ENCODE results near the gene DGKI. TPM values are rescaled to one million over a fixed set of nuclear protein-coding genes. Genes with fewer than 3 reads are reported as not detected.

The DGKI gene
- total RNA-seq, 1 experiment from 2014 or later, result 0.79 TPM

DNA sequence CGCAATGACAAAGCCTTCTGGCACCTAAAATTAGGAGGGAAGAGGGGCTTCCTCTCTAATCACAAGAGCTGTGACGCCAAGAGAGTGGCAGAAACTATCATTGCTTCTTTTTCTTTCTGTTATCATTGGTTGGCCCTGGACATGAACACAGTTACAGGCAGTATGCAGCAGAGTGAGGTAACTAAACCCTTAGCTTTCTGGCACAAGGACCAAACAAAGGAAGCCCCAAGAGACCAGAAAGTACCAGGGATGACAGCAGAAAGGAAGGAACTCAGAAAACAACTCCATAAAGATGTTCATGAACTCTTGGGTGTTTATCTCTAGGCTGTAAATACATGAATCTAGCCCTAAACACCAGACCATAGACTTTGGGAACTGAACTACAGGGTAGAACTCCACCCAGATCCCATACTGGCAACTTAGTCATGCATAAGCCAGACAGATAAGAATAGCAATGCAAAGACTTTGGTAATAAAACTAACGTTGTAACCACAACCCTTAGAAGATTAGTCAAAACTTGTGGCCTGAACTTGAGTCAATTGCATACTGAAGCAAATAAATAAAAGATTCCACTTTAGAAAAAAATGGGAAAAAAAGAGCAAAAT is 307.6 kb downstream of the DGKI start (continued):
- TF ChIP-seq, protein P1, sequence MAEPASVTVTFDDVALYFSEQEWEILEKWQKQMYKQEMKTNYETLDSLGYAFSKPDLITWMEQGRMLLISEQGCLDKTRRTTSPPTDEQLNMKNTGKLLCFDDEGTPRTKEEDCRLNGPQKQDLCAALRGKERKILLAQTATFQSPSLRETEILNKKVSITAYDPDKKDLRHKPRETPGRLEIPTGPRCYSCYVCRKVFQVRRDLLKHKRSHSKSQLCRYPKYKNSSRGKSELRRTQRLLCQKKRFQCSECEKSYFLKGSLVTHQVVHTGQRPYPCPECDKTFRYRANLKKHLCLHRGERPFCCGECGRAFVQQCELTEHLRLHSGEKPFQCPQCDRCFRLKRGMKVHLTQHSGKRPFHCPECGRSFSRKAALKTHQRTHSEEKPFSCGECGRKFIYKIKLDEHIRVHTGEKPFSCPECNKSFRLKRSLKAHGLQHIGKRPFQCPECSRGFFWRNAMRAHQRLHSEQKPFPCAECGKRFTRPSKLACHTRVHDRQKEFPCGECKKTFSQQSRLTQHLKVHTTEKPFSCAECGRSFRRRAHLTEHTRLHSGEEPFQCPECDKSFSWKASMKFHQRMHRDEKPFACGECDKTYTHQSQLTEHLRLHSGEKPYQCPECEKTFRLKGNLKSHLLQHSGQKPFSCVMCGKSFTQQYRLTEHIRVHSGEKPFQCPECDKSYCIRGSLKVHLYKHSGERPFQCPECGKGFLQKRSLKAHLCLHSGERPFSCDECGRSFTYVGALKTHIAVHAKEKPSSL (CRISPR knock-in tag; conservative IDR thresholded peaks at IDR 0.05), result no peak

DNA sequence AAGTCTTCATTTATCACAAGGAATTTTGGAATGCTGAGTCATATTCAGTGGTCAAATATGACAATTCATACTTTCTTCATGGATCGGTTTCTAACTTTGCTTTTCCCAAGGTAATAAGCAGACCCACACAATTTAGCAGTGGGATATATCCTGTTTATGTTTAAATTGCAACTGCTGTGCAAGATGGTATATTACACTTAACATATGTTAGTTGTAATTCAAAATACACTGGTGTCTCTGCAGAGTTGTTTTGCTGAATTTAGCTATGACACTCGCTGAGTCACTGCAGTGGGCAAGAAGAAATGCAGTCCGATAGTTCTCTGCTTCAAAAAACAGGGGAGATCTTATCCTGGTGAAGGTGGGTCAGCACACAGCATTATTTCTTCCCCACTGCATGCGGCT is 308.4 kb downstream of the DGKI start:
- DNase-seq (ENCODE audit: low spot score) (no peak), ATAC-seq (no peak)
- Mint-ChIP-seq H3K9me3 (no peaks in the 10 kb centered on the region), H3K27me3 (ENCODE audit: low read depth) (no peaks in the 10 kb centered on the region), H3K27ac (no peak overlapping the region; the same call in 1 of the 2 replicates), H3K36me3 (no peaks in the 10 kb centered on the region), H3K4me3 (no peak overlapping the region), H3K4me1 (0 out of 2 replicates have a peak, but pooled peaks cover 2% of the 10 kb centered on the region)
- CTCF ChIA-PET, result no interaction called here
- POLR2A ChIA-PET, result no interaction called here
- TF ChIP-seq KAT7 (CRISPR knock-in tag; IDR thresholded peaks at IDR 0.05; ENCODE audit: borderline replicate concordance), result no peak
- TF ChIP-seq, protein P2, sequence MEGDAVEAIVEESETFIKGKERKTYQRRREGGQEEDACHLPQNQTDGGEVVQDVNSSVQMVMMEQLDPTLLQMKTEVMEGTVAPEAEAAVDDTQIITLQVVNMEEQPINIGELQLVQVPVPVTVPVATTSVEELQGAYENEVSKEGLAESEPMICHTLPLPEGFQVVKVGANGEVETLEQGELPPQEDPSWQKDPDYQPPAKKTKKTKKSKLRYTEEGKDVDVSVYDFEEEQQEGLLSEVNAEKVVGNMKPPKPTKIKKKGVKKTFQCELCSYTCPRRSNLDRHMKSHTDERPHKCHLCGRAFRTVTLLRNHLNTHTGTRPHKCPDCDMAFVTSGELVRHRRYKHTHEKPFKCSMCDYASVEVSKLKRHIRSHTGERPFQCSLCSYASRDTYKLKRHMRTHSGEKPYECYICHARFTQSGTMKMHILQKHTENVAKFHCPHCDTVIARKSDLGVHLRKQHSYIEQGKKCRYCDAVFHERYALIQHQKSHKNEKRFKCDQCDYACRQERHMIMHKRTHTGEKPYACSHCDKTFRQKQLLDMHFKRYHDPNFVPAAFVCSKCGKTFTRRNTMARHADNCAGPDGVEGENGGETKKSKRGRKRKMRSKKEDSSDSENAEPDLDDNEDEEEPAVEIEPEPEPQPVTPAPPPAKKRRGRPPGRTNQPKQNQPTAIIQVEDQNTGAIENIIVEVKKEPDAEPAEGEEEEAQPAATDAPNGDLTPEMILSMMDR (IDR thresholded peaks at IDR 0.05), result no peak
- TF ChIP-seq IRF1 (CRISPR knock-in tag; IDR thresholded peaks at IDR 0.05), result no peak
- no peak for TF ChIP-seq ESRRA (CRISPR knock-in tag; IDR thresholded peaks at IDR 0.05; ENCODE audit: borderline replicate concordance)

GRCh38 chr7:137535579-137535978 is 311.2 kb downstream of the DGKI start:
- Mint-ChIP-seq H3K4me1 (0 out of 2 replicates have a peak, but pooled peaks cover 7% of the 10 kb centered on the region), H3K9me3 (no peaks in the 10 kb centered on the region), H3K27ac (no peak overlapping the region), H3K27me3 (ENCODE audit: low read depth) (no peaks in the 10 kb centered on the region), H3K4me3 (no peak overlapping the region), H3K36me3 (no peaks in the 10 kb centered on the region)
- CTCF ChIA-PET, result no interaction called here
- ATAC-seq (no peak), DNase-seq (ENCODE audit: low spot score) (no peak)
- POLR2A ChIA-PET, result no interaction called here
- TF ChIP-seq ATF6 (CRISPR knock-in tag; IDR thresholded peaks at IDR 0.05), result no peak
- TF ChIP-seq, protein P3, sequence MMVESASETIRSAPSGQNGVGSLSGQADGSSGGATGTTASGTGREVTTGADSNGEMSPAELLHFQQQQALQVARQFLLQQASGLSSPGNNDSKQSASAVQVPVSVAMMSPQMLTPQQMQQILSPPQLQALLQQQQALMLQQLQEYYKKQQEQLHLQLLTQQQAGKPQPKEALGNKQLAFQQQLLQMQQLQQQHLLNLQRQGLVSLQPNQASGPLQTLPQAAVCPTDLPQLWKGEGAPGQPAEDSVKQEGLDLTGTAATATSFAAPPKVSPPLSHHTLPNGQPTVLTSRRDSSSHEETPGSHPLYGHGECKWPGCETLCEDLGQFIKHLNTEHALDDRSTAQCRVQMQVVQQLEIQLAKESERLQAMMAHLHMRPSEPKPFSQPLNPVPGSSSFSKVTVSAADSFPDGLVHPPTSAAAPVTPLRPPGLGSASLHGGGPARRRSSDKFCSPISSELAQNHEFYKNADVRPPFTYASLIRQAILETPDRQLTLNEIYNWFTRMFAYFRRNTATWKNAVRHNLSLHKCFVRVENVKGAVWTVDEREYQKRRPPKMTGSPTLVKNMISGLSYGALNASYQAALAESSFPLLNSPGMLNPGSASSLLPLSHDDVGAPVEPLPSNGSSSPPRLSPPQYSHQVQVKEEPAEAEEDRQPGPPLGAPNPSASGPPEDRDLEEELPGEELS (CRISPR knock-in tag; IDR thresholded peaks at IDR 0.05), result no peak
- TF ChIP-seq ATF3 (CRISPR knock-in tag; conservative IDR thresholded peaks at IDR 0.05), result no peak
- TF ChIP-seq ZNF317 (CRISPR knock-in tag; IDR thresholded peaks at IDR 0.05; ENCODE audit: borderline replicate concordance, low read depth), result no peak
- TF ChIP-seq TCF7 (CRISPR knock-in tag; IDR thresholded peaks at IDR 0.05; ENCODE audit: low read depth), result no peak
- TF ChIP-seq GRHL2 (CRISPR knock-in tag; IDR thresholded peaks at IDR 0.05; ENCODE audit: insufficient replicate concordance, severe bottlenecking), result no peak
- no peak for TF ChIP-seq ZNF138 (CRISPR knock-in tag; conservative IDR thresholded peaks at IDR 0.05)
- no peak for TF ChIP-seq RELA (CRISPR knock-in tag; IDR thresholded peaks at IDR 0.05; ENCODE audit: borderline replicate concordance)
- TF ChIP-seq TEAD4 (CRISPR knock-in tag; IDR thresholded peaks at IDR 0.05), result no peak
- TF ChIP-seq, protein P4, sequence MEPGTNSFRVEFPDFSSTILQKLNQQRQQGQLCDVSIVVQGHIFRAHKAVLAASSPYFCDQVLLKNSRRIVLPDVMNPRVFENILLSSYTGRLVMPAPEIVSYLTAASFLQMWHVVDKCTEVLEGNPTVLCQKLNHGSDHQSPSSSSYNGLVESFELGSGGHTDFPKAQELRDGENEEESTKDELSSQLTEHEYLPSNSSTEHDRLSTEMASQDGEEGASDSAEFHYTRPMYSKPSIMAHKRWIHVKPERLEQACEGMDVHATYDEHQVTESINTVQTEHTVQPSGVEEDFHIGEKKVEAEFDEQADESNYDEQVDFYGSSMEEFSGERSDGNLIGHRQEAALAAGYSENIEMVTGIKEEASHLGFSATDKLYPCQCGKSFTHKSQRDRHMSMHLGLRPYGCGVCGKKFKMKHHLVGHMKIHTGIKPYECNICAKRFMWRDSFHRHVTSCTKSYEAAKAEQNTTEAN (CRISPR knock-in tag; IDR thresholded peaks at IDR 0.05), result no peak
- TF ChIP-seq JAZF1 (CRISPR knock-in tag; IDR thresholded peaks at IDR 0.05), result no peak
- no peak for TF ChIP-seq ZBTB21 (CRISPR knock-in tag; IDR thresholded peaks at IDR 0.05; ENCODE audit: borderline replicate concordance)
- TF ChIP-seq NFE2L1 (CRISPR knock-in tag; IDR thresholded peaks at IDR 0.05), result no peak
- no peak for TF ChIP-seq HMGA2 (CRISPR knock-in tag; IDR thresholded peaks at IDR 0.05)
